Activated naive CD4-positive, alpha-beta T cell treated with anti-CD3 and anti-CD28 coated beads, Interleukin-2, amount 50 U/mL, for 72 hours (primary cell): ENCODE data around the gene EMC1. TPM values are rescaled to one million over a fixed set of nuclear protein-coding genes. Genes with fewer than 3 reads are reported as not detected.
"Not testable (repeated sequence)": the region's sequence is repeated elsewhere in the genome, so short reads cannot be mapped to it uniquely, and the experiment has no call there.

Source experiments
- ATAC-seq, 2 donors: fragments of 150-1000 bp; cut with Tn5 transposase; 2 replicates each; pipeline ENCODE4 v1.10.0; 2021; ENCODE audit warnings: mild to moderate bottlenecking in 2 of 2, moderate library complexity in 2 of 2
- DNase-seq, 2 donors: peaks; one replicate each; pipeline ENCODE4 v3.0.0; 2021 to 2022; ENCODE audit warnings: low spot score in 2 of 2
- H3K27ac Mint-ChIP-seq, 2 donors: one replicate each; pipeline ENCODE4 v1.8.0; 2022; ENCODE audit warnings: mild to moderate bottlenecking in 2 of 2, mixed read lengths in 2 of 2
- H3K36me3 Mint-ChIP-seq, 2 donors: one replicate each; pipeline ENCODE4 v1.8.0; 2022; ENCODE audit warnings: mixed read lengths in 2 of 2
- H3K9me3 Mint-ChIP-seq, 2 donors: one replicate each; pipeline ENCODE4 v1.8.0; 2022; ENCODE audit warnings: mixed read lengths in 2 of 2
- total RNA-seq, 2 donors: library from RNA; stranded (reverse); gene quantifications; one replicate each; pipeline ENCODE4 v1.2.3, GENCODE V29; 2022

Gene EMC1
- total RNA-seq, 2 donors from 2014 or later, result 42.2 to 44.4 TPM

DNA sequence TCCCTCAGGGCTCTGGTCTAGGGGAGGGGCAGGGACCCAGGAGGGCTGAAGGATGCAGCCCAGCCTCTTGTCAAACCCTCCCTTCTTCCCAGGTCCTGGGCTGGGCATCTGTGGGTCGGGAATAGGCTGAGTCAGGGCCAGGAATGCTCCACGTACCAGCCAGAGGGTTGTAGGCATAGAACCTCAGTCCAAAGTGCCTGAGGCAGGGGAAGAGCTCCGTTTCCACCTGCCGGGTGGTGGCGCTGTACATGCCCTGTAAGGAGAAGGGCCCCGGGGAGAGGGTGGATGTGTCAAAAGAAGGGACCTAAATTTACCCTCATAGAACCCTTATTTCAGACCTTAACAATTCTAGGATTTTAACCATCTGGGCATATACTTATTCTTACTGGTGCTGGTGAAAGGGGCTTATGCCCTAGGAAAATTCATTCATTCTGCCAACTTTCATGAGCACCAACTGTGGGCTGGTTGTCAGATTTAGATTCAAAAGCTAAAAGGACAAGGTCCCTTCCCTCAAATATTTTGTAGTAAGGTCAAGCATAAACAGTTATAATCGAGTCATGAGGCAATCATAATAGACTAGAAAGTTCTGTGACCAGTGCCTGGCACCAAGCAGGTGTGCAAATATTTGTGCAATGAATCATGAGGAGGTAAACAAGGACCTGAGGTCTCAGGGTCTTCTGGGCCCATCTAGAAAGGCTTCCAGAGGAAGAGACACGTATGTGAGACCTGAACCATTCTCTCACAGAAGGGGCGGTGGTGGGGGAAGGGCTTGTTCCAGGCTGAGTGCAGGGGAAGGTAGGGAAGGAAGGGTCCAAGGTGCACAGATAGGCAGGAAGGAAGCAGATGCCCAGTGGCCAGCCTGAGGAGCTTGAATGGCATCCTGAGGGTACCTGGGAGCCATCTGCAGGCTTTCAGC lies 18.4 kb upstream of the EMC1 start:
- DNase-seq, H3K9me3 Mint-ChIP-seq, ATAC-seq: not testable (repeated sequence)
- peak overlapping the region in 1 of 2 donors; percentile 27 for H3K27ac Mint-ChIP-seq
- peaks cover 11 to 12% of the 10 kb centered on the region in 2 donors for H3K36me3 Mint-ChIP-seq

- H3K36me3 Mint-ChIP-seq, result peaks cover 6% of the 10 kb centered on the region in 2 donors
- no peak overlapping the region for H3K27ac Mint-ChIP-seq
- ATAC-seq, result peak in 1 of 2 donors; percentile 28
- no peak for DNase-seq
- no peaks in the 10 kb centered on the region for H3K9me3 Mint-ChIP-seq
Observed at GRCh38 chr1:19268445-19268844, 17.1 kb upstream of the EMC1 start.

GRCh38 chr1:19262744-19263143 lies 11.4 kb upstream of the EMC1 start:
- peaks cover 3 to 4% of the 10 kb centered on the region in 2 donors for H3K36me3 Mint-ChIP-seq
- ATAC-seq, result peak in 1 of 2 donors; percentile 21
- no peak for DNase-seq
- H3K27ac Mint-ChIP-seq, result no peak overlapping the region
- H3K9me3 Mint-ChIP-seq, result no peaks in the 10 kb centered on the region

- Mint-ChIP-seq H3K36me3 (peaks cover 4 to 10% of the 10 kb centered on the region in 2 donors), H3K27ac (no peak overlapping the region), H3K9me3 (no peaks in the 10 kb centered on the region)
- no peak for ATAC-seq
- no peak for DNase-seq
Observed at GRCh38 chr1:19262047-19262446, 10.7 kb upstream of the EMC1 start.

DNA sequence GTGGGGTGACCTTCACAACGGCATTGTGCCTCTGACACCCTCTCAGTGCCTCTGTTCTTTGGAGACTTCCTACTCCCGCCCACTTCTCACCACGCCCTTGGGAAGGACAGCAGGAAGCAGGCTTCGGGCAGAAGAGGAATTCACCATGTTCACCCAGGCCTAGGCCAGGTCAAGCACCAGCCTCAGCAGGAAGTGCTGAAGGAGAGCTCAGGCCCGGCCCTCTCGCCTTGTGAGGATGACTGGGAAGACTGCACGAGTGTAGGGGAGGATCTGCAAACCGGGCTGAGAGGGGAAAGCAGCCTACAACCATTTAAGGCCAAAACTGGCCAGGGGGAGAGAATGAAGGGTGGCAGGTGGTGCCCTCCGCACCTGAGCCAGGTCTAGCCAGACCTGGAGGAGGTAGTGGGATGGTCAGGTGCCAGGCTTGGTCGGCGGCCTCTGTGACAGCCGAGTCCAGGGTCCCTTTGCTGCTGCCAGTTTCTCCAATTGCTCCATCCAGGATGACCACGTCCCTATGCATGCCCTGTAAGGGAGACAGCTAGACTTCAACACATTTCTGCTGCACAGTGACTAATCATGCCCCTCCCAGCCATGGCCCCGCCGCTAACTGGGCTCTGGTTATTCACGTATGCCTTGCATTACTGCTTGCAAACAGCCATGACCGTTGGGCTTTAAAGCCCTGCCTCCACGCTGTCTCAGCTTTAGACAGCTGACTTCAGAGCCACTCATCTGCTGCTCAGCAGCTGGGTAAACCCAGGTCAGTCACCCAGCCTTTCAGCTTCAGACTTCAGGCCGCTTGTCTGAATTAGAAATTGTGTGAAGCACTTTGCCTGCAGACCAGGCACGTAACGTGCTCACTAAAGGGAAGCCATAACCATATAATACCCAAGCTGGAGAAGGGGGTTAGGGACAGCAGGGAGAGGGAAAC lies 9.2 kb upstream of the EMC1 start:
- ATAC-seq (no peak), DNase-seq (no peak)
- peaks cover 4 to 12% of the 10 kb centered on the region in 2 donors for H3K36me3 Mint-ChIP-seq
- no peaks in the 10 kb centered on the region for H3K9me3 Mint-ChIP-seq
- H3K27ac Mint-ChIP-seq, result peak overlapping the region; percentile 30 to 80

GRCh38 chr1:19258353-19258752 lies 7.0 kb upstream of the EMC1 start:
- Mint-ChIP-seq H3K27ac (peak overlapping the region; percentile 50 to 80), H3K9me3 (no peaks in the 10 kb centered on the region), H3K36me3 (peaks cover 9 to 18% of the 10 kb centered on the region in 2 donors)
- no peak for ATAC-seq
- DNase-seq, result no peak

GRCh38 chr1:19257178-19257914 lies 6.0 kb upstream of the EMC1 start:
- H3K27ac Mint-ChIP-seq, result peak overlapping the region; percentile 80 to 93
- peak; percentile 39 to 84 for ATAC-seq
- peaks cover 17 to 26% of the 10 kb centered on the region in 2 donors for H3K36me3 Mint-ChIP-seq

GRCh38 chr1:19256301-19256700 lies 5.0 kb upstream of the EMC1 start:
- H3K9me3 Mint-ChIP-seq, ATAC-seq, DNase-seq: not testable (repeated sequence)
- H3K36me3 Mint-ChIP-seq, result peaks cover 25 to 34% of the 10 kb centered on the region in 2 donors
- peak overlapping the region; percentile 65 to 80 for H3K27ac Mint-ChIP-seq

More at GRCh38 chr1:19257178-19257914, 6.0 kb upstream of the EMC1 start:
- peak in 1 of 2 donors; percentile 83 for DNase-seq
- H3K9me3 Mint-ChIP-seq, result no peaks in the 10 kb centered on the region

- H3K27ac Mint-ChIP-seq, result peak overlapping the region; percentile 65 to 80
- DNase-seq (no peak), ATAC-seq (no peak)
- H3K36me3 Mint-ChIP-seq, result peaks cover 35 to 45% of the 10 kb centered on the region in 2 donors
- no peaks in the 10 kb centered on the region for H3K9me3 Mint-ChIP-seq
Observed at GRCh38 chr1:19255288-19255687, 4.0 kb upstream of the EMC1 start.

DNA sequence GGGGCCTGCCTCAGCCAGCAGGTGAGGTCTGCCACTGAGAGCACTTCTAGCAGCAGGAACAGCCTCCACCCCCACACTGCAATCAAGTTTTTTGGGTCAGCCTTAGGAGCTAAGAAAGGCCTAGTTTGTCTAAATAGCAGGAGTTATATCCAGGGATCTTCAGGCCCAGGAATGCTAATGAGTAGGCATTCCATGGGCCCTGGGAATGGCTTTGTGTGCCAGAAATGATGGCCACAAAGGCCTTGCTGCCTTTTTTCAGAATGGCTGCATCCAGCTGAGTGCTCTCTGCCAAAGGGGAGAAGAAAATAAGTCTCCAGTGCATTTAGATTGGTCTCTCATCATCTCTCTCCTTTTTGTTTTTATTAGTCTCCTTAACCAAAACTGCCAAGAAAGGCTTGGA lies 3.1 kb upstream of the EMC1 start:
- ATAC-seq (no peak), DNase-seq (no peak)
- Mint-ChIP-seq H3K9me3 (no peaks in the 10 kb centered on the region), H3K27ac (no peak overlapping the region), H3K36me3 (peaks cover 35 to 46% of the 10 kb centered on the region in 2 donors)

GRCh38 chr1:19250629-19251304 lies 557 bp downstream of the EMC1 start:
- peak overlapping the region; percentile 98 for H3K27ac Mint-ChIP-seq
- H3K9me3 Mint-ChIP-seq, result no peaks in the 10 kb centered on the region
- ATAC-seq, result no peak
- peaks cover 30 to 33% of the 10 kb centered on the region in 2 donors for H3K36me3 Mint-ChIP-seq
- DNase-seq, result no peak

GRCh38 chr1:19240673-19241538 lies 10.4 kb downstream of the EMC1 start:
- Mint-ChIP-seq H3K27ac (peak overlapping the region; percentile 36 to 61), H3K36me3 (peaks cover 15 to 17% of the 10 kb centered on the region in 2 donors)

GRCh38 chr1:19239876-19240275 lies 11.4 kb downstream of the EMC1 start:
- DNase-seq (no peak), ATAC-seq (no peak)
- Mint-ChIP-seq H3K36me3 (peaks cover 15 to 16% of the 10 kb centered on the region in 2 donors), H3K27ac (peak overlapping the region in 1 of 2 donors; percentile 80), H3K9me3 (no peaks in the 10 kb centered on the region)

More at GRCh38 chr1:19240673-19241538, 10.4 kb downstream of the EMC1 start:
- H3K9me3 Mint-ChIP-seq, result no peaks in the 10 kb centered on the region
- ATAC-seq (peak; percentile 94 to 97), DNase-seq (peak in 1 of 2 donors; percentile 85)

DNA sequence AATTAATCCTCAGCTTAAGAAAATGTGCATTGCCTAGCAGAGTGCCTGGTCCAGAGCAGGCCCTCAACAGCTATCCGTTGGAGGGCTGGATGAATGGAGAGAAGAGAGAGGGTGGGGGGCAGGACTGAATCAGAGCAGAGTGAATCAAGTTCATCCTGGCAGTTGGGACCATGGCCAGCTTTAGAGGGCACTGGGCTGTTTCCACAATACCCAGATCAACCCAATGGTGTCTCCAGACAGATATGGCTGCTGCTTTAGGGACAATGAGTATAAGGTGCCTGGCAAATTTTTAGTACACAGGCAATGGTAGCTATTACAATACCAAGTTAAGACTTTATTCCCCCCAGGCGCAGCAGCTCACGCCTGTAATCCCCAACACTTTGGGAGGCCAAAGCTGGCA lies 17.1 kb downstream of the EMC1 start:
- ATAC-seq (no peak), DNase-seq (no peak)
- H3K27ac Mint-ChIP-seq, result no peak overlapping the region
- H3K9me3 Mint-ChIP-seq, result no peaks in the 10 kb centered on the region
- H3K36me3 Mint-ChIP-seq, result peaks cover 15 to 17% of the 10 kb centered on the region in 2 donors

DNA sequence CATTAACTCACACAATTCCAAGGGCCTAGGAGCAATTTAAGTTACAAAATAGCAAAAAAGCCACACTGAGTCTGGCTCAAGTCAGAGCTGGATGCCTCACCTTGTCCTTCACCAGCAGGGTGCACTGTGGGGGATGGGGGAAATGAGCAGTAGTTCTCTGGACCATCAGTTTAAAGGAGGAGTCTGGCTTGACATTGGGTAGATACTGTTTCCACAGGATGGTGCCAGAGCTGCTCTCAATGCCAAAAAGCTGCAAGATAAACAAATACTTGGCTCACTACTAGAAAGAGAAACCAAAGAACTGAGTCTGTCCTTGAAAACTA lies 18.8 kb downstream of the EMC1 start:
- no peak for DNase-seq
- H3K9me3 Mint-ChIP-seq, result no peaks in the 10 kb centered on the region
- no peak for ATAC-seq
- H3K36me3 Mint-ChIP-seq, result peaks cover 10 to 17% of the 10 kb centered on the region in 2 donors
- peak overlapping the region; percentile 32 to 46 for H3K27ac Mint-ChIP-seq
